Stimulated activated CD8-positive, alpha-beta memory T cell treated with anti-CD3 and anti-CD28 coated beads, Interleukin-4, amount 100 ng/mL, for 1 hour (primary cell): ENCODE measurements around the gene WDFY4.

Source experiments
- DNase-seq, 2 donors: peaks; one replicate each; pipeline ENCODE4 v3.0.0-alpha.2; 2020; ENCODE audit warnings: low read depth in 2 of 2, low spot score in 1 of 2

Gene WDFY4

GRCh38 chr10:48842231-48842630 lies 157.6 kb downstream of the WDFY4 start:
- DNase-seq = no peak

GRCh38 chr10:48843198-48843597 lies 158.5 kb downstream of the WDFY4 start:
- no peak for DNase-seq

GRCh38 chr10:48844616-48845015 lies 159.9 kb downstream of the WDFY4 start:
- no peak for DNase-seq

- DNase-seq = no peak
These were observed 160.8 kb downstream of the WDFY4 start for GRCh38 chr10:48845512-48845911.

GRCh38 chr10:48847691-48848090 lies 163.0 kb downstream of the WDFY4 start:
- no peak for DNase-seq

GRCh38 chr10:48856855-48857254 lies 172.2 kb downstream of the WDFY4 start:
- DNase-seq = no peak

- DNase-seq = no peak
These were observed 187.6 kb downstream of the WDFY4 start for GRCh38 chr10:48872234-48872633.

GRCh38 chr10:48878091-48878490 lies 193.4 kb downstream of the WDFY4 start:
- no peak for DNase-seq

- no peak for DNase-seq
These were observed 194.8 kb downstream of the WDFY4 start for GRCh38 chr10:48879451-48879850.

- no peak for DNase-seq
These were observed 195.5 kb downstream of the WDFY4 start for GRCh38 chr10:48880016-48880705.

- no peak for DNase-seq
These were observed 197.3 kb downstream of the WDFY4 start for GRCh38 chr10:48881937-48882336.

GRCh38 chr10:48882881-48883280 lies 198.2 kb downstream of the WDFY4 start:
- DNase-seq = no peak

GRCh38 chr10:48883701-48884100 lies 199.0 kb downstream of the WDFY4 start:
- no peak for DNase-seq

- DNase-seq = no peak
These were observed 199.7 kb downstream of the WDFY4 start for GRCh38 chr10:48884179-48885045.

GRCh38 chr10:48885376-48885775 lies 200.7 kb downstream of the WDFY4 start:
- no peak for DNase-seq

- no peak for DNase-seq
These were observed 203.3 kb downstream of the WDFY4 start for GRCh38 chr10:48887982-48888381.

GRCh38 chr10:48890888-48891850 lies 206.5 kb downstream of the WDFY4 start:
- no peak for DNase-seq

GRCh38 chr10:48894911-48895802 lies 210.5 kb downstream of the WDFY4 start:
- DNase-seq = no peak

GRCh38 chr10:48895803-48896195 lies 211.1 kb downstream of the WDFY4 start:
- DNase-seq = no peak

- DNase-seq = no peak
These were observed 212.2 kb downstream of the WDFY4 start for GRCh38 chr10:48896756-48897440.
